Activated CD4-positive, alpha-beta T cell treated with anti-CD3 and anti-CD28 coated beads for 4 hours (primary cell): ENCODE data around the gene NCL.
"Not testable (repeated sequence)": the region's sequence is repeated elsewhere in the genome, so short reads cannot be mapped to it uniquely, and the experiment has no call there.

Source experiments
- DNase-seq, 2 donors: peaks; one replicate each; pipeline ENCODE4 v3.0.0-alpha.2; 2020

The NCL gene

DNA sequence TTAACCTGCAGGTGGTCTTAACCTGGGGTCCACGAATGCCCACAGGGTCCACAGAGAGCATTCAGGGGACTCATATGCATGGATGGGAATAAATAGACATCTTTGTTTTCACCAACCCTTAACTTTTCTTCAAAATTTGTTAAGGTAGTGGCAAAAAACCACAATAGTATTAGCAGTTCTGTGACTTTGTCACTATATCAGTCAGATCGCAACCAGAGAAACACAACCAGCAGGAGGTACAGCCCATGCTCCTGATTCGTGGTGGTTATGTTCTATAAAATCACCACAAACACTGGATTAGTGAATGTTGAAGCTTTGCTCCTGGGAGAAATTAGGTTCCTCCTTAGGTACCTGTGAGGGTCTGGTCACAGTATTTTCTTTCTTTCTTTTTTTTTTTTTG, 37.2 kb downstream of the NCL start:
- no peak for DNase-seq

GRCh38 chr2:231425811-231426703, 38.2 kb downstream of the NCL start:
- peak in 1 of 2 donors; percentile 70 for DNase-seq

GRCh38 chr2:231425291-231425810, 38.9 kb downstream of the NCL start:
- DNase-seq: no peak

DNA sequence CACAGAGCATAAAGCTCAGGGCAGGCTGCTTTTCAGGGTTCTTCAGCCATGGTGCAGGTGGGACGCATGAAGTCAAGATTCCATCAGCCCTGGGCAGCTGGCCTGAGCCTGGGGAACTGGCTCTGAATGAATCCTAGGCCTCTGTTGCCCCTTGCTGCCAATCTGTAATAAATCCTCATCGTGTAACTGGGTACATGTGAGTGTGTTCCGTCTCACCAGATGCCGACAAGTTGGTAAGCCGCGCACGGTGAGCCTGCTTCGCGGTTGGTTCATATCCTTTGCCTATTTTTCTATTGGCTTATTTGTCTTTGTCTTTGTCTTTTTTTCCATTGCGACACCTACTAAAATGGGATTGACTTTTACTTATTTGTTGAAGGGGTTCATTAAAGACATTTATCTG, 41.1 kb downstream of the NCL start:
- DNase-seq: no peak

DNA sequence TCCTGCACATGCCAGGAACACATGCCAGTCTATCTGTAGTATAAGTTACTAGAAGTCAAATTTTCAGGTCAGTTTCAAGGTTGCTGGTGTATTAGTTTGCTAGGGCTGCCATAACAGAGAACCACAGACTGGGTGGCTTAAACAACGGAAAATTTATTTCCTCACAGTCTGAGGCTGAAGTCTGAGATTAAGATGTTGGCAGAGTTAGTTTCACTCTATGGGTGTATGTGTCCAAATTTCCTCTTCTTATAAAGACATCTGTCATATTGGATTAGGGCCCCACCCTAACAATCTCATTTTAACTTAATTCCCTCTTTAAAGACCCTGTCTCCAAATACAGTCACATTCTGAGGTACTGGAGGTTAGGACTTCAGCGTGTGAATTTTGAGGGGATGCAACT, 42.2 kb downstream of the NCL start:
- no peak for DNase-seq

- no peak for DNase-seq
Observed at GRCh38 chr2:231421051-231421580, 43.2 kb downstream of the NCL start.

- DNase-seq: no peak
Observed at GRCh38 chr2:231418820-231419640, 45.3 kb downstream of the NCL start.

DNA sequence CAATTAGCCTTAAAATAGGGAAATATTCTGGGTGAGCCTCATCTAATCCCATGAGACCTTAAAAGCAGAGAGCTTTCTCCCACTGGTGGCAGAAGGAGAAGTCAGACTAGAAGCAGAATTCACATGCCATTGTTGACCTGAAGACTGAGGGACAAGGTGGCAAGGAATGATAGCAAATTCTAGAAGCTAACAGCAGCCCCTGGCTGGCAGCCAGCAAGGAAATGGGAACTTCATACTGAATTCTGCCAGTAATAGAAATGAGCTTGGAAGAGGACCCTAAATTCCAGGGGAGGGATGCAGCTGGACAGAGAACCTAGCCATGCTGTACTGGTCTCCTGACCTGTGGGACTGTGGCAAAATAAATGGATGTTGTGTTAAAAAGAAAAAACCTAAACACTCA, 49.3 kb downstream of the NCL start:
- no peak for DNase-seq

DNA sequence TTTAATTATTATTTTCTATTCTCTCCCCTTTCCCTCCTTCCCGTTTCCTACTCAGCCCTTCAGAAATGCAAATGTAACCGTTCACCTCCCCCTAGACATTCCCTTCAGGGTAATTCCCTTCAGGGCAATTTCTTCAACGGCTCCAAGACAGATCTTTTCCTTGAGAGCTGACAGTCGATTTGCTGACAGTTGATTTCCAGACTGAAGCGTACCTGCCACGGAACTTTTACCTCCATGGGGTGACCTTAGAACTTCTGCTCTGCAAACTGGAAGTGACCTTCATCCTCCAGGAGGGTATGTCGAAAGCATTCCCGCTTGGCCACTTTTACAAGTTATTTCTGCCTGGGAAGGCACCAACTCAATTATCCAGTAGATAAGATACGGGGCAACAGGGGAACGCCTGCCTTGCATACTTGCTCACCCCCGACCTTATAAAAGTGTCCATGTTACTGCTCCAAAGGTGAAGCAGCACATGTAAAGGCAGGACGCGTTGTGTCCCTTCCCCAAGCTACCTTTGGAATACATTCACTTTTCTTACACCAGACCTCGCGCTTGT, 50.3 kb downstream of the NCL start:
- no peak for DNase-seq

DNA sequence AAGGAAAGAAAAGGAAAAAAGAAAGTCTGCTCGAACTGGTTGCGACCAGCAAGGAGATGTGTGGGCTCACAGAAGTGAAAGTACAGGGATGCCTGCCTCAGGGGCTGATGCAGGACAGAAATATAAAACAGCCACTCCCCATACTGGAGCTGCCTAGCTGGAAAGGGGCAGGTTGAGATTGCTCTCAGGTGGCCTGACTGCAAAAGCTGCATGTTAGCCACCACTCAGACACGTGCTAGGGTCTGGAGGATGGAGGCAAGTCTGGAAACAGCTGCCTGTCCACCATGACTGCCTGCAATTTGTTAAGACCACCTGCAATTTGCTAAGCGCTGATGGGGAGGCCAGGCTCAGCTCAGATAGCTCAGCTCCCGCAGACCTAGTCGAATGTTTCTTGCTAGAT, 50.8 kb downstream of the NCL start:
- DNase-seq: no peak

GRCh38 chr2:231412618-231412963, 51.7 kb downstream of the NCL start:
- no peak for DNase-seq

GRCh38 chr2:231411831-231412617, 52.3 kb downstream of the NCL start:
- peak; percentile 15 to 60 for DNase-seq

DNA sequence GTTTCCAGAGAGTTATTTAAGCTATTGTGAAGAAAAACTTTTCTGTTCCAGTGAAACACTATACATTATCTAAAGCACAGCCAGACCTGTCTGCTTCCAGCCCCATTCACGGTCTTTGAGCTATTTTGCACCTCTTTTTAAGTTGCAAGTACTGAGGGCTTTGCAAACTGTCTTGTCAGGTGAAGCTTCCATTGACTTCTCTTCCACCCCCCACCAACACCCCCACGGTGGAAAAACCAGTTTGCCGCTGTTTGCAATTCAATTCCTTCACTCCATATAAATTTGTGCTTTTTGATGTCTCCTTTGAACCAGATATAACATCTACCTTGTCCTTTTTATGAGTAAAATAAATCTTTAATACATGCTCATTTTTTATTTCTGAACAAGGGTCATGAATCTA, 53.0 kb downstream of the NCL start:
- no peak for DNase-seq

- no peak for DNase-seq
Observed at GRCh38 chr2:231410293-231411004, 53.8 kb downstream of the NCL start.

GRCh38 chr2:231409776-231410175, 54.5 kb downstream of the NCL start:
- no peak for DNase-seq

DNA sequence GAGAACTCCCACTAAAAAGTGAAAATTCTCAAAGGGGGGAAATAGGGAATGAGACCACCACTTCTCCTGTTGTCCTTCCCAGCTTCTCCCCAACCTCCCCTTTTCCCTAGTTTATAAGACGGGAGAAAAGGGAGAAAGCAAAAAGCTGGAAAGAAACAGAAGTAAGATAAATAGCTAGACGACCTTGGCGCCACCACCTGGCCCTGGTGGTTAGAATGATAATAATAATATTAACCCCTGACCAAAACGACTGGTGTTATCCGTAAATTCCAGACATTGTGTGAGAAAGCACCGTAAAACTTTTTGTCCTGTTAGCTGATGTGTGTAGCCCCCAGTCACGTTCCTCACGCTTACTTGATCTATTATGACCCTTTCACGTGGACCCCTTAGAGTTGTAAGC, 56.0 kb downstream of the NCL start:
- DNase-seq: not testable (repeated sequence)

GRCh38 chr2:231407686-231408085, 56.6 kb downstream of the NCL start:
- DNase-seq: not testable (repeated sequence)

- peak; percentile 29 to 53 for DNase-seq
Observed at GRCh38 chr2:231405601-231406367, 58.5 kb downstream of the NCL start.

DNA sequence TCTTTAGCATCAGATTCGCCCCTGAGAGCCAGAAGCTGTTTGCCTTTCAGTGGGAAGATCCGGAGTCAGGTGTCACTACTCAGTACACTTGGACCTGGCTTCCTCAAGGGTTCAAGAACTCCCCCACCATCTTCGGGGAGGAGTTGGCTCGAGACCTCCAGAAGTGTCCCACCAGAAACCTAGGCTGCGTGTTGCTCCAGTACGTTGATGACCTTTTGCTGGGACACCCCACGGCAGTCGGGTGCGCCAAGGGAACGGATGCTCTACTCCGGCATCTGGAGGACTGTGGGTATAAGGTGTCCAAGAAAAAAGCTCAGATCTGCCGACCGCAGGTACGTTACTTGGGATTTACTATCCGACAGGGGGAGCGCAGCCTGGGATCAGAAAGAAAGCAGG, 60.1 kb downstream of the NCL start:
- DNase-seq: not testable (repeated sequence)
